Stomach (tissue), 4 donors: ENCODE results near the gene NECAB3.

ENCODE experiments used
- CTCF ChIP-seq, 7 experiments: fragments of 450-650 bp in 4 of 7; fragments of 200-600 bp in 3 of 7; sonication (generic) in 3 of 7; IDR thresholded peaks; one replicate each; pipeline ENCODE4 v1.5.1; 2016 to 2019; ENCODE audit warnings: antibody characterized with exemption in 7 of 7, control low read depth in 2 of 7, mild to moderate bottlenecking in 1 of 7
- EP300 ChIP-seq: sonication (generic); formaldehyde crosslinking; IDR thresholded peaks from one replicate; pipeline ENCODE4 v1.6.1; 2017; ENCODE audit warnings: antibody characterized with exemption
- POLR2A ChIP-seq, 4 donors: fragments of 450-650 bp; IDR thresholded peaks; one replicate each; pipeline ENCODE4 v1.6.1; 2016; ENCODE audit warnings: antibody characterized with exemption in 4 of 4, control low read depth in 2 of 4, mild to moderate bottlenecking in 1 of 4, moderate library complexity in 1 of 4
- POLR2AphosphoS5 ChIP-seq, 3 donors: sonication (generic); formaldehyde crosslinking; IDR thresholded peaks; one replicate each; pipeline ENCODE4 v1.6.1; 2016; ENCODE audit warnings: antibody characterized with exemption in 3 of 3

GRCh38 chr20:33629533-33629932 lies 44.7 kb downstream of the NECAB3 start:
- TF ChIP-seq CTCF (IDR thresholded peaks at IDR 0.05) (no peak), POLR2A (IDR thresholded peaks at IDR 0.05) (no peak), EP300 (no peak), POLR2AphosphoS5 (IDR thresholded peaks at IDR 0.05) (no peak)
